Stimulated activated CD4-positive, alpha-beta T cell treated with anti-CD3 and anti-CD28 coated beads, Interleukin-12 subunit alpha, Interleukin-12 subunit beta, amount 100 ng/mL, for 48 hours (primary cell): ENCODE data around the gene C3orf20.
"Not testable (repeated sequence)": the region's sequence is repeated elsewhere in the genome, so short reads cannot be mapped to it uniquely, and the experiment has no call there.

Experiments
- DNase-seq, 3 donors: peaks; one replicate each; pipeline ENCODE4 v3.0.0-alpha.2; 2020; ENCODE audit warnings: low read depth in 2 of 3, low spot score in 1 of 3

Gene C3orf20

DNA sequence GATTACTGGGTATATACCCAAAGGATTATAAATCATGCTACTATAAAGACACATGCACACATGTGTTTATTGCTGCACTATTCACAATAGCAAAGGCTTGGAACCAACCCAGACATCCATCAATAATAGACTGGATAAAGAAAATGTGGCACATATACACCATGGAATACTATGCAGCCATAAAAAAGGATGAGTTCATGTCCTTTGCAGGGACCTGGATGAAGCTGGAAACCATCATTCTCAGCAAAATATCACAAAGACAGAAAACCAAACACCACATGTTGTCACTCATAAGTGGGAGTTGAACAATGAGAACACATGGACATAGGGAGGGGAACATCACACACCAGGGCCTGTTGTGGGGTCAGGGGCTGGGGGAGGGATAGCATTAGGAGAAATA, 78.0 kb downstream of the C3orf20 start:
- not testable (repeated sequence) for DNase-seq

DNA sequence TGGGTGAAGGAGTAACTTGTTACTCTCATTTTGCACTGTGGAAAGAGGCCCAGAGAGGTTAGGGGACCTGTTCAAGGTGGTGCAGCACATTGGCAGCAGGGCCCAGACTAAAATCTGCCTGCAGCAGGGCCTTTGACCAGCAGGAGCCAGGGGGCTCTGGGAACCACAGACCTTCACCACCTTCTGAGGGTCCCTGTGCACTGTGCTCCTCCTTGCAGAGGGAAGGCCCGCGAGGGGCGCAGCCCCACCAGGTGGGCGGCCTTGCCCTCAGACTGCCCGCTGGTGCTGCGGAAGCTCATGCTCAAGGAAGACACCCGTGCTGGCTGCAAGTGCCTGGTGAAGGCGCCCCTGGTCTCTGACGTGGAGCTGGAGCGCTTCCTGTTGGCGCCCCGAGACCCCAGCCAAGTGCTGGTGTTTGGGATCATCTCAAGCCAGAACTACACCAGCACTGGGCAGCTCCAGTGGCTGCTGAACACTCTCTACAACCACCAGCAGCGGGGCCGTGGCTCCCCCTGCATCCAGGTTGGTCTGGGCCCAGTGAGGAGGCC, 82.3 kb downstream of the C3orf20 start:
- no peak for DNase-seq

DNA sequence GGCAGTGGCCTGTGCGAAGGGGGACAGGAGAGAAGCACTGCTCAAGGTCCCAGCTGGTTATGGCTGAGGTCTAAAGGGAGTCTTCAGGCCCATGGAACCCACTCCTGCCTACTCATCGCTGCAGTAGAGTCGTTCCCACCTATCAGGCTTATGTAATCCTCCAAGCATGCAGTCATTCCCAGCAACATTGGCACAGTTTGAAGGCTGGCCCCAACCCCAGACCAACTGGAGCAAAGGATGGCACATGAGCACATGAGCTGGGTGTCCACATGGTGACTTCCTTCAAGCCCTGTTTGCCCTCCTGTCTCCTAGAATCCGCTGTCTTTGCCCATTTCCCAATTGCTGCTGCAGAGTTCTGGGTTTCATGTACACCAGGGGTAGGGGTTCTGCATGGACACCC, 83.4 kb downstream of the C3orf20 start:
- DNase-seq: no peak

DNA sequence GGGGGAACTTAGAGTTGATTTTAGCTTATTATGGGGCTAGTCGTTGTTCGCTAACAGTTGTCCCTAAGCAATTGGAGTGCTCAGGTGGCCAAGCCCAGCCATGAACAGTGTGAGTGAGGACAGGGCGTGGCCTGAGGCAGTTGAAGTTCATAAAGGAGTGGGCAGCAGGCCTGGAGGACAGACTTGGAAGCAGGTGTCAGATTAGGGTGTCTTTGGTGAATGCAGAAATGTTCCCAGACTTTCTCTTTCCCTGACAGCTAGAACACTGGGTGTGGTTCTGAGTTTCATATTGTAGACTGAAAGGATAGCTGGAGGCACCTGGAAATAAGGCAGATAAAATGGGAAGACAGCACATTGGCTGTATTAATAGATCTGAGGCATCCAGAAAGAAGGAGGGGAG, 84.0 kb downstream of the C3orf20 start:
- DNase-seq: no peak

DNA sequence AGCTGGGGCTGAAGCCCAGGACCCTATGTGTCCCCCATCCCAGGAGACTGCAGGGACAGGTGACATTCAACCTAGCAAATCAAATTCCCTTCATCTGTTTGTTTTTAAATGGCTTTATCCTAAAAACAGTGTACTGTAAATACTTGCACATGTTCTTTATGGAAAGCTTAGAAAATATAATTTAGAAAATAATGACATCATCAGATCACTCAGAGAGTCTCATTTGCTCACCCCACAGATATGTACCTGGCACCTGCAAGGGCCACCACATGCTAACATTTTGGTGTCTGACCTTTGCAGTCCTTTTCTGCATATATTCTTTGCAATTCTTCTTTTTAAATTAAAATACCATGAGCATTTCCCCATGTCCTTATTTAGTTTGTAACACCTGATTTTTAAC, 85.2 kb downstream of the C3orf20 start:
- DNase-seq: no peak

DNA sequence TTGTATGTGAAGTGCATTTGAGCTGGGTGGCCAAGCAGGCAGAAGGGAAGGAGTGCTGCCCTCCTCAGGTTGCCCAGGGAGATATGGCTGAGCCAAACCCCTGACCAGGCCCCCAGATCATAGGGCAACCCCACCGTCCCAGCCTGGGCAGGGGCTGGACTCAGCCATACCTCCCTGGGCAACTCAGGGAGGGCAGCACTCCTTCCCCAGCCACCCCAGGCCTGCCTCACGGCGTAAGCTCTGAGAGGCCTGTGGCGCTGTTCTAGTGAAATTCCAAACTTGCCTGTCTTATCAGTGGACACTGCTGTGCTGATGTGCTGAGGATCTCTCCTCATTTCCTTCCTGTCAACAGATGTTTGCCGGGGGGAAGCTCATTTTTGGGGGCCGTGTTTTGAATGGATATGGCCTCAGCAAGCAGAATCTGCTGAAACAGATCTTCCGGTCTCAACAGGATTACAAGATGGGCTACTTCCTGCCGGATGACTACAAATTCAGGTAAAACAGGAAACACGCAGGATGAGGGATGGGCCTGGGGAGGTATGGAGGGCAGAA, 86.3 kb downstream of the C3orf20 start:
- DNase-seq: no peak

DNA sequence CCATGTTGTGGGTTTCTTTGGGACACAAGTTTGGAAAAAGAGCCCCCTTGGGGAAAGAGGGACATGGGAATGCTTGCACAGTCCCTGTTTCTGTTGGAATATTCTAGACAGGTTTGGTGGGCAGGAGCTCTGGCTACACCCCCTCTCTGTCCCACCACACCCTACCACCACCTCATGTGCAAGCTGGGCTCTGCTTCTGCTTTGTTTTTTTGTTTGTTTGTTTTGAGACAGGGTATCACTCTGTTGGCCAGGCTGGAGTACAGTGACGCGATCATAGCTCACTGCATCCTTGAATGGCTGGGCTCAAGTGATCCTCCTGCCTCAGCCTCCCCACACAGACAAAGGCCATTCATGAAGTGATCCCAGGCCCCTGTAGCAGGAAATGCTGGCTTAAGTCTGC, 86.9 kb downstream of the C3orf20 start:
- no peak for DNase-seq

DNA sequence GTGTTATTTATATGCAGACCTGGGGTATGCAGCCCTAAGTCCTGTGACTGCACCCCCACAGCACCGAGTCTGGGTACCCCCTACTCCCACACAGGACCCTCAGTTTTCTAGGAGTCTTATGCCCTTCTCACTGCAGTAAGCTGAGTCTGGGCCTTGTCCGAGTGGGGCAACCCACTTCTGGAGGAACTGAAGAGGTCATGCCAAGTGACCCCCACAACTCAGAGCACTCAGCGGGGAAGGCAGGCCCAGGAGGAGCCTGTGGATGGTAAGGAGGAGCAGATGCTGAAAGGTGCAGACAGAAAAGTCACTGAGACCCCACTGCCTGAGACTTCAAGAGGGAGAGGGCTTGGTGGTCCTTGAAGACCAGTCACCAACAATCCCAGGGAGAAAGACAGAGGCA, 87.8 kb downstream of the C3orf20 start:
- DNase-seq: no peak

DNA sequence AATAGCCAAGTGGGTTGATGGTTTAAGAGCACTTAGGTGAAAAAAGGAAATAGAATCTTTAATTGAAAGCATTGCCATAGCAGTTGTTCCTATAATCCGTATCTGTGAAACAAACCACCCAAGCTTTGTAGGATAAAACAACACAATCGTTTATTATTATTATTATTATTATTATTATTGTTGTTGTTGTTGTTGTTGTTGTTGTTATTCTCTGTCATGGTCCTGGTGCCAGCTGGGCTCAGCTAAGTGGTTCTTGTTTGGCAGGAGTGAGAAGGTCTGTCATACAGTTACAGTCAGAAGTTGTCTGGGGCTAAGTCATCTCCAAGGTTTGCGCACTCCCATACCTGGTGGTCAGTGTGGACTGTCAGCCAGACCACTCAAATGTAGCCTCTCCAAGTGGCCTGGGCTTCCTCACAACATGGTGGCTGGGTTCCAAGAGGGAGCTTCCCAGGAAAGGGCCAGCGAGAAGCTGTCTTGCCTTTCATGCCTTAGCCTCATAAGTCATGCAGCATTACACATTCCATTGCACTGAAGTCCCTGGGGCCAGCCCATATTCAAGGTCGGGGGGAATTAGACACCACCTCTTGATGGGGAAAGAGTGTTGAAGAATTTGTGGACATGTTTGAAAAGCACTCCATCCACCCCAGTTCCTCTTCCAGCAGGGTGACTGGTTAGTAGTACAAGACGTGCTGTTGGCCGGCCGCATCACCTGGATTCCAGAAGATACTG, 89.6 kb downstream of the C3orf20 start:
- no peak for DNase-seq

DNA sequence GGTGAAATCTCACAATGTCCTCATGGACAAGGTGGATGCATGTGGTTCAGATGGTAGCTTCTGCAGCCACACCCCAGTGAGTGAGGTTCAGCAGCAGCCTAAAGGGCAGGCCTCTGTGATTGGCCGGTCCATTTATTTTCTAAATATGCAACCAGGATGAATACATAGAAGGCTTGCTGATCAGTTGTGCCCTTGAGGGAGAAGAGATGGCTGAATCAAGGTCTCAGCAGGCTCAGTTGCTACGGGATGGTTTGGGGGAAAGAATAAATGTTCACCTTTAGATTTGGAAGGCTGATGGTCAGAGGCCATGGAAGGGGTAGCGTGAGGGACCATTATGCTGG, 90.1 kb downstream of the C3orf20 start:
- no peak for DNase-seq

DNA sequence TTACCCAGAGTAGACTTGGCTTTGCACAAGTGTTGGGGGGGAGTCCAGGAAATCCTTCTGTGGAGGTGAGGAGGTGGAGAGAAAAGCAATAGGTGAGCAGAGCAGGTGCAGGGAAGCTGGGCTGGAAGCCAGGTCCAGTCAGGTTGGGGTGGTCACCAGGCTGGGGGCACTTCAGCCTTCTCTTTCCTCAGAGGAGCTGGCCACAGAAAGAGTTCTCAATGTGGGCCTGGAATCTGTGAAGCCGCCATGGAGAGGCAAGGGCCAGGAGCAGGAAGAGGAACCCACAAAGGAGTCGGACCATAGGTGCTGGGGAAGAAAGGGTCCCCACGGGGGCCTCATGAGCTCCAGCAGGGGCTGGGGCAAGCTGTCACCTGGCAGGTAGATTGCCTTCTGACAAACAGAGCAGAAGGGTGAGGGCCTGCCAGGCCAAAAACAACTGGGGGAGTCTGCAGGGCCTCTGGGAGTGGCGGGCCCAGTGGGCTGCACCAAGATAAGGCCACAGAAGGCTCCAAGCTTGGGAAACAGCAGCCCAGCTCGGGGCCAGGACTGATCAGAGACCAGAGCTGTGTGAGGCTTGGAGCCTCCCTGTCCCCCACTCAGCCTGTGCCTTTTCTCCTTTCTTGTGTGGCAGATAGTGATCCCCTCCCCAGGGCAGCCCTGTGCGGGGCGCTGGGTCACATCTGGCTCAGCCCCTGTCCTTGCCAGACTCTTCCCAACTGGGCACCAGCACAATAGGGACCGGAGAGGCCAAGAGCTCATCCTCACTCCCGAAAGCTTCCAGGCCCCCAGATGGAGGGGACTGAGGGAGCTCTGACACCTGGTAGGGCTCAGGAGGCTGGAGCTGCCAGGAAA, 90.9 kb downstream of the C3orf20 start:
- no peak for DNase-seq

DNA sequence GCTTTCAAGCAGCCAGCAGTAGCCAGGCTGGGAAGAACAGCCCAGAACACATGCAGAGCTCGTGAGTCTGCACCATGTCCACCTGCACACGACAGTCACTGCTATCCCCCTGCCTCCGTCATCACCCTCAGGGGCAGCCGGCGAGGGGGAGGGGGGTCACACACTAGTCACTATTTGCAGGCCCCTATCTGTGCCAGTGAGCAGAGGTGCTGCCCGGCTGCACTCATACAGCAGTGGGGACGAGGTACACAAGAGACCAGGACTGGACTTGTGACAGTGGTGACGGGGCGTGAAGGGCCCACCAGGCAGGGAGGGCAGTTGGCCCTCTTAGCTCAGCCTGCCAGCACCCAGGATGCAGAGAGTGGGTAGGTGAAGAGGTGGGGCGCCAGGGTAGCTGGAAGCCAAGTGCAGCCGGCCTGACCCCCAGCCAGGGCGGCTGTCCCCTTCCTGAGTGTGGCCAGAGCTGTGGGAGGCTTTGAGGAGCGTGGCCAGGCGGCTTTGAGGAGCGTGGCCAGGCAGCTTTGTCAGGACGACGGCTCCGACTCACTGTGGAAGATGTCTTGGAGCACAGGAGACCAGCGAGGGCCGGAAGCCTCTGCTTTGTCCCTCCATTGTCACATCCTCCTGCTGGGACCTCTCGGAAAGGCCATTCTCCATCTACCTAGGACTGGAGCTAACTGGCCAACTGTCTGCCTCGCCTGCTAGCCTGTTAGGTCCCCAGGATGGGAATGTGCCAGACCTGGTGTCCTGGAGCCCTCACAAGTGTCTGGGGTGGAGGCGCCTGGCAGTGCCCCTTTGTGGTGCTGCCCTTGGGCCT, 91.7 kb downstream of the C3orf20 start:
- no peak for DNase-seq

DNA sequence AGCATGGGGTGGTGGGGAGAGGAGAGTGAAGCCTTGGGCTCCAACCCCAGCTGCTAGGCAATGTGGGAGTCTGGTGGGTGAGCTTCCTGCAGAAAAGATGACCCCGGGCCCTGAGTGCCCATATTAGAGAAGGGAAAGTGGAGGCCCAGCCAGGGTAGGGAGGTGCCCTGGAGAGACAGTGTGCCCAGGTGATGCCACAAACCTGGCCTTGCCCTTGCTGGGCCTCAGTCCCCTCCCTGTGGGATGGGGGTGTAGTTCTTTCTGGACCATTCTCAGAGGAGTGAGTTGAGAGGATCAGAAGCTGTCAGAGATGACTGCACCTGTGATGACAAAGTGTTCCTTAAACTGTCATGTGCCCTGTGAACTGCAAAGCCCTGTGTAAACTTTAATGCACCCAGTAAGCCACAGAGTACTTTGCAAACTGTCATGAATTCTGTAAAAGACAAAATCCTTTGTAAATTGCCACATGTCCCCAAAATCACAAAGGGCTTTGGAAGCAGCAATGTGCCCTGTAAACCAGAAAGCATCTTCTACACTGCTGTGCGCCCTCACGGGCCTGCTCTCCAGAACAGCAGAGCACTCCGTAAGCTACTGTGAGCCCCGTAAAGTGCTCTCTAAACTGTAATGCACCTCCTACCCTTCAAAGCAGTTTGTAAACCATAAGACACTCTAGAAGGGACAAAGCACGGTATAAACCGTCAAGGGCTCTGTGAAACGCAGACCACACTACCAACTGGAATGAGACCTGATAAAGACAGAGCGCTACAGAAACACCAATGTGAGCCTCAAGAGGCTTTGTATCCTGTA, 92.5 kb downstream of the C3orf20 start:
- no peak for DNase-seq

DNA sequence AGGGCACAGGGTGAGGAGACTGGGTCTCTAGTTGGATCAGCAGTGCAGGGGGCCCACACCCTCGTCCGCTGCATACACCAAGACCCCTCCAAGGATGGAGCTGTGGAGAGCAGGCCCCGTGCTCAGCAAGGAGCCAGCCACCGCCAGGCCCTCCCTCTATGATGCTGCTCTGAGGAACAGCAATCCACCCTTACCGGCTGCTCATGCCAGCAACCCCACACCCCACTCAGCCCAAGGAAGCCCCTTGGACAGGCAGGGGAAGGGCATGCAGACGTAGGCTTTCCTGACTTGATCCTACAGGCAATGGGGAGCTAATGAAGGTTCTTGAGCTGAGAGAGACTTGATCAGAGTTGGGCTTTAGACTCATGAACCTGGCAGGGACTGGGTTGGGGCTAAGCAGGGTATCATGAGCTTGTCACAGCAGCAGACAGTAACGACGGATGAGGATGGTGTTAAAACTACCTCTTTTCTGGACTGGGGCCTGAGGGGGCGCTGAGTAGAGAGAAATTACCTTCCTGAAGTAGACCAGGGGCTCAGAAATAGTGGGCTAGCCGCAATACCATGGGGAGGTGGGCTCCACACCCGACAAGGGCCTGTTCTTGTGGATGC, 93.3 kb downstream of the C3orf20 start:
- DNase-seq: no peak

DNA sequence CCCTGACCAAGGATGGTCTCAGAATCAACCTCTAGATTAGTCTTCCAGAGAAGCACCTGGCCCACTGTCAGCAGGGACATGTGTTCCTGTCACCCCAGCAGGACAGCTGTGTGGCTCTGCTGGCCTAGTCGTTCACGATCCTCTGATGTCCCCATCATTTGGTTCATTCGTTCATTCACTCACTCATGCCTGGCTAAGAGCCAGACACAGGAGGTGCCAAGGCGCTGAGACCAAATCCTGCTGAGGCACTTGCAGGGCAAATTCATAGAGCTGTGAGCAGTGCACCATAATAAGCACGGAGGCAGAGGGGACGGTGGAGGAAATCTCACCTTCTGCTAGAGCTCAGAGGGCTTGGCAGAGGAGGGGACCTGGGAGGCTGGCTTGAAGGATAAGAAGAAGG, 93.9 kb downstream of the C3orf20 start:
- DNase-seq: no peak

DNA sequence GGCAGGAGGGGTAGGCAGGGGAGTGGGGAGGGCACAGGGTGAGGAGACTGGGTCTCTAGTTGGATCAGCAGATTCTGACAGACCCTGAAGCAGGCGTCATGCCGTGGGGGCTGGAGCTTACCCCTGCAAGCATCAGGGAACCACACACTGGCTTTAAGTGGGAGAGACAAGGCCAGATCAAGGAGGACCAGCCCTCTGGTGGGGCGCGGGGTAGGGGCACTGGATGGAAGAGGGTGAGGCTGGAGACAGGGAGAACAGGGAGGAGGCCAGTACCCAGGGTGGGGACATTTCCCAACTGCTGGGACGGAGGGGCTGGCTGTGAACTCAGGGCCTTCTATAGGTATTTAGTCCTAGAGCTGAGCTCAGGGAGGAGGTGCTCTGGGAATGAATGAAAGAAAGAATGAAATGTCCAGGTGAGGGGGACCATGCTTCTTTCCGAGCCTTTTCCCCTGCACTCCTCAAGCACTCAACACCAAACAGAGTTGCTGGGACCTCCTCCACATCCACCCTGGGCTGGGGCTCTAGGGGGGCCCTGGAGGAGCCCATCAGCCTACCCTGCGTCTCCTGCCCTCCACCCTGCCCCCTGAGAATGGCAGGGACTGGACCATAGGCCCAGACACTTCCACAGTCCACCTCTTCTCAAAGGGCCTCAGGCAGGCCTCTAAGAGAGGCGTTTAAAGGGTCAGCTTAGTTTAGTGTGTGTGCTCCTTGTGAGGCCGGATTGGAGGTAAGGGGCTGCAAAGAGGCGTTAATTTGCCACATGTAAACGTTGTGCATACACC, 94.8 kb downstream of the C3orf20 start:
- DNase-seq: no peak

DNA sequence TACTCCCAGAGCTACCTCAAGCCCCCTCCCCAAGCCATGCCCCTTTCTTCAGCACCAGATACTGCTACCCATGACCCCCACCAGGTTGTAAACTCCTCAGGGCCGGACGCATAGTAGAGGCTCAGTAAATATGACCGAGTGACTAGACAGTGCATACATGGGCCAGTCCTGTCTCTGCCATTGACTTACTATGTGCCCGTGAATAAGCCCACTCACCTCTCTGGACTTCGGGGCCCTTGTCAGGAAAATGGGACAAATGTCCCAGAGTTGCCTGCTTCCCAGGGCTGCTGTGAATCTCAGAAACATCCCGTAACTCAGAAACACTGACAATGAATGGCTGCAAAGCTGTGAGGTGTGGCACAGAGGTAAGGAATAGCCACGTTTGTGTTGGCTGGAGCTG, 95.7 kb downstream of the C3orf20 start:
- no peak for DNase-seq

DNA sequence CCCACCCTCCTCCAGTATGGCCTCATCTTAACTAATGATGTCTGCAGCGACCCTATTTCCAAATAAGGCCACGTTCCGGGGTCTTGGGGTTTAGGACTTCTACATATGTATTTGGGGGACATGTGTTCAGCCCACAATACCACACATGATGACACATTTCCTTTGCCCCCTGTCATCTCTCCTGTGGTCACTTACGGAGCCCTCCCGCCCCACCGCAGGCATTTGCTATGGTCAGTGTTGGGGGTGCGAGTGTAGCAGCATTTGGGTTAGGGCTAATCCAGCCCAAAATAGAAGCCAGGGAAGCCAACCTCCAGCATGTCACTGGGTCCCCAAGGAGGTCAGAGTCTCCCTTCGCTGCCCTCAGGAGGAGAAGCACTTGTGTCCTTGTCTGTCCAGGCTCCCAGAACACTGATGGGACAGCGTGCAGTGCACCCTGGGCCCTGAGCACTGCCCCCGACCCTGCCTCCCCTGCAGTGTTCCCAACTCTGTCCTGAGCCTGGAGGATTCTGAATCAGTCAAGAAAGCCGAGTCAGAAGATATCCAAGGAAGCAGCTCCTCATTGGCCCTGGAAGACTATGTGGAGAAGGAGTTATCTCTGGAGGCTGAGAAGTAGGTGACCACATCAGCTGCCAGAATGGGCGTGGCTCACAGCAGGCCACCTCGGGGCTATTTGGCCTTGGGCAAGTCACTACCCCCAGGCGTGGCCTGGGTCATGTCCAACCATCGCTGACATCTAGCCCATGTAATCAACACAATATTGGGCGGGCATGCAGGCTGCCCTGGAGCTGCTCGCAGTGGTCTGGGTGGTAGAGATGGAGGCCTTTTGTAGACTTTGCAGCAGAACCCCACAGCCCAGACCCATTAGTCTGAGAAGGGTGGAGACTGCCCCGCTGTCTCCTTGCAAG, 96.9 kb downstream of the C3orf20 start:
- no peak for DNase-seq
